ENCODE measurements around the gene URGCP.

DNA sequence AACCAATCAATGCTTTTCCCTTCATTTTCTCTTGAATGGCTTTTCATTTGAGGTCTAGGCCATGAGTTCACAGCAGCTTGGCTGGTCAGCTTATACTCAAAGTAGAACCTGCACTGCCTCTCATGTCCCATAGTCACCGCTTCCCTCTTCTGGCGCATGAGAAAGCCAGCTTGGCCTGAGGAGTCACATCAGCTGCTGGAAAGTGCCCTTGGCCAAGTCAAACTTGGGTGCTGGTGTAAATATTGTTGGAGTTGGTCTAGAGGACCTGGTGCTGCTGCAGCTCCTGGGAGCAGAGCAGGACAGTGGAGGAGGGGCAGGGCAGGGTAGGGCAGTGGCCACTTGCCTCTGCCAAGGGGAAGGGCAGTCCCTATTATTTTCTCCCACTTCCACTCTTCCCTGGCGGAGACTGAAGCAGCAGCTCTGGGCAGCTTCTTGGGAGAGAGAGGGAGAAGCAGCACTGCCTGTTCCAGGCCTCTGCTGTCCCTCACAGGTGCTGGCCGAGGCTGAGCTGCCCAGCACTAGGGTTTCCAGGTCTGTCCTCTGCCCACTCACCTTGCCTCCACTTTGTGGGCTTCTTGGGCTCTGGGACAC, 32.6 kb upstream of the URGCP start:
- TF ChIP-seq, protein P1, sequence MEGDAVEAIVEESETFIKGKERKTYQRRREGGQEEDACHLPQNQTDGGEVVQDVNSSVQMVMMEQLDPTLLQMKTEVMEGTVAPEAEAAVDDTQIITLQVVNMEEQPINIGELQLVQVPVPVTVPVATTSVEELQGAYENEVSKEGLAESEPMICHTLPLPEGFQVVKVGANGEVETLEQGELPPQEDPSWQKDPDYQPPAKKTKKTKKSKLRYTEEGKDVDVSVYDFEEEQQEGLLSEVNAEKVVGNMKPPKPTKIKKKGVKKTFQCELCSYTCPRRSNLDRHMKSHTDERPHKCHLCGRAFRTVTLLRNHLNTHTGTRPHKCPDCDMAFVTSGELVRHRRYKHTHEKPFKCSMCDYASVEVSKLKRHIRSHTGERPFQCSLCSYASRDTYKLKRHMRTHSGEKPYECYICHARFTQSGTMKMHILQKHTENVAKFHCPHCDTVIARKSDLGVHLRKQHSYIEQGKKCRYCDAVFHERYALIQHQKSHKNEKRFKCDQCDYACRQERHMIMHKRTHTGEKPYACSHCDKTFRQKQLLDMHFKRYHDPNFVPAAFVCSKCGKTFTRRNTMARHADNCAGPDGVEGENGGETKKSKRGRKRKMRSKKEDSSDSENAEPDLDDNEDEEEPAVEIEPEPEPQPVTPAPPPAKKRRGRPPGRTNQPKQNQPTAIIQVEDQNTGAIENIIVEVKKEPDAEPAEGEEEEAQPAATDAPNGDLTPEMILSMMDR (conservative IDR thresholded peaks at IDR 0.05; ENCODE audit: low read depth, low read length): no peak
- TF ChIP-seq EZH2 (IDR thresholded peaks at IDR 0.05; ENCODE audit: borderline replicate concordance, low read depth, low read length, poor library complexity, severe bottlenecking): no peak
